B cell (primary cell): ENCODE measurements around the gene CHADL. TPM values are rescaled to one million over a fixed set of nuclear protein-coding genes. Genes with fewer than 3 reads are reported as not detected.
"Not testable (repeated sequence)": the region's sequence is repeated elsewhere in the genome, so short reads cannot be mapped to it uniquely, and the experiment has no call there.

Experiments
- ATAC-seq: fragments of 200-7000 bp; cut with Tn5 transposase; one replicate; pipeline ENCODE4 v1.10.0; 2021; ENCODE audit warnings: low read depth, mild to moderate bottlenecking, moderate number of reproducible peaks, moderate library complexity
- CTCF ChIA-PET: fragments of 350-600 bp; sonication (Branson Sonifier 250); formaldehyde crosslinking; loops from one replicate; lab custom pipeline; 2021; ENCODE audit warnings: antibody characterized with exemption, inconsistent platforms; lab: Charles Lee
- POLR2A ChIA-PET: fragments of 350-600 bp; sonication (Branson Sonifier 250); formaldehyde crosslinking; loops from one replicate; lab custom pipeline; 2021; ENCODE audit warnings: antibody characterized with exemption; lab: Charles Lee
- DNase-seq: peaks from one replicate; pipeline ENCODE4 v3.0.0; 2013
- H2AFZ ChIP-seq: 2 replicates; pipeline ENCODE4 v1.6.1; 2012; ENCODE audit warnings: mild to moderate bottlenecking, low read depth, low read length; ENCODE audit not compliant: insufficient read depth, poor library complexity, severe bottlenecking
- H3K27ac ChIP-seq, 2 donors: 1 replicate in 1 of 2; 2 replicates in 1 of 2; pipeline ENCODE4 v1.5.1; 2012 to 2013; ENCODE audit warnings: low read length in 2 of 2, mild to moderate bottlenecking in 2 of 2, moderate library complexity in 1 of 2
- H3K27me3 ChIP-seq, 4 experiments: fragments of 200-600 bp in 1 of 4; sonication (generic) in 1 of 4; replicated peaks in 1 of 4; 1 replicate in 2 of 4; 2 replicates in 2 of 4; pipeline versions ENCODE4 v1.6.1 to v1.7.0; 2013 to 2016; ENCODE audit warnings: low read length in 3 of 4, mild to moderate bottlenecking in 2 of 4, mixed read lengths in 1 of 4, moderate library complexity in 1 of 4; ENCODE audit not compliant: insufficient read depth in 4 of 4, control insufficient read depth in 3 of 4; ENCODE audit errors: control extremely low read depth in 1 of 4
- H3K36me3 ChIP-seq, 2 experiments: replicated peaks in 1 of 2; 1 replicate in 1 of 2; 2 replicates in 1 of 2; pipeline versions ENCODE4 v1.6.1 to v1.7.1; 2013; ENCODE audit warnings: low read length in 1 of 2; ENCODE audit not compliant: insufficient read depth in 2 of 2, control insufficient read depth in 1 of 2; ENCODE audit errors: control extremely low read depth in 1 of 2, extremely low read depth in 1 of 2
- H3K4me1 ChIP-seq, 2 donors: fragments of 200-600 bp in 1 of 2; sonication (generic) in 1 of 2; 1 replicate in 1 of 2; 2 replicates in 1 of 2; pipeline versions ENCODE4 v1.5.1 to v1.6.1; 2013 to 2017; ENCODE audit warnings: low read length in 2 of 2; ENCODE audit not compliant: control insufficient read depth in 2 of 2, insufficient read depth in 2 of 2
- H3K4me2 ChIP-seq: replicated peaks from 2 replicates; pipeline ENCODE3; 2012; ENCODE audit warnings: mild to moderate bottlenecking, low read depth, low read length; ENCODE audit not compliant: poor library complexity, severe bottlenecking
- H3K4me3 ChIP-seq, 5 experiments: fragments of 200-600 bp in 1 of 5; sonication (generic) in 1 of 5; 1 replicate in 3 of 5; 2 replicates in 2 of 5; pipeline versions ENCODE4 v1.5.1 to v1.7.0; 2011 to 2016; ENCODE audit warnings: low read length in 4 of 5, mild to moderate bottlenecking in 4 of 5, low read depth in 2 of 5, control low read depth in 1 of 5, moderate library complexity in 1 of 5; ENCODE audit not compliant: insufficient read depth in 1 of 5; ENCODE audit errors: control extremely low read depth in 1 of 5, extremely low read depth in 1 of 5
- H3K79me2 ChIP-seq: fragments of 200-600 bp; sonication (generic); one replicate; pipeline ENCODE4 v1.6.0; 2016; ENCODE audit warnings: low read length; ENCODE audit not compliant: control insufficient read depth, insufficient read depth
- H3K9ac ChIP-seq: fragments of 200-600 bp; sonication (generic); 2 replicates; pipeline ENCODE4 v1.6.1; 2017; ENCODE audit warnings: mild to moderate bottlenecking, low read length, moderate library complexity
- H3K9me3 ChIP-seq, 3 donors: one replicate each; pipeline versions ENCODE4 v1.6.1 to v1.7.1; 2013; ENCODE audit warnings: low read length in 2 of 3; ENCODE audit not compliant: control insufficient read depth in 2 of 3, insufficient read depth in 1 of 3; ENCODE audit errors: control extremely low read depth in 1 of 3
- H4K20me1 ChIP-seq: 2 replicates; pipeline ENCODE4 v1.6.0; 2012; ENCODE audit warnings: mild to moderate bottlenecking, low read length; ENCODE audit not compliant: insufficient read depth, control insufficient read depth, poor library complexity, severe bottlenecking
- H3K27ac Mint-ChIP-seq: one replicate; pipeline ENCODE4 v1.8.0; 2021; ENCODE audit warnings: mixed read lengths
- H3K27me3 Mint-ChIP-seq: one replicate; pipeline ENCODE4 v1.8.0; 2021; ENCODE audit warnings: mixed read lengths
- H3K4me1 Mint-ChIP-seq: one replicate; pipeline ENCODE4 v1.8.0; 2021; ENCODE audit warnings: mixed read lengths
- H3K4me3 Mint-ChIP-seq: one replicate; pipeline ENCODE4 v1.8.0; 2021; ENCODE audit warnings: mixed read lengths
- H3K9me3 Mint-ChIP-seq: one replicate; pipeline ENCODE4 v1.8.0; 2022; ENCODE audit warnings: mixed read lengths; ENCODE audit not compliant: insufficient read depth
- CTCF ChIP-seq: fragments of 200-600 bp; IDR thresholded peaks from one replicate; pipeline ENCODE4 v1.8.0; 2022; ENCODE audit warnings: antibody characterized with exemption, mild to moderate bottlenecking
- EZH2 ChIP-seq: IDR thresholded peaks from 2 replicates; pipeline ENCODE4 v1.6.1; 2012; ENCODE audit warnings: borderline replicate concordance, low read depth, mild to moderate bottlenecking, moderate library complexity, low read length; ENCODE audit not compliant: insufficient read depth, poor library complexity, severe bottlenecking
- WGBS: methylation state at CpG from one replicate; pipeline ENCODE4 v1.1.5; 2013; ENCODE audit warnings: missing lambda C conversion rate; ENCODE audit not compliant: insufficient coverage; 5-methylcytosine and 5-hydroxymethylcytosine counted together
- intact Hi-C: fragments of 100-400 bp; cut with micrococcal nuclease; formaldehyde crosslinking; loops from one replicate; pipeline ENCODE4 v1.10.0; 2022
- polyA plus RNA-seq: library from polyadenylated mRNA; depleted of rRNA; stranded (reverse); fragments of >200 nt; gene quantifications from 2 replicates; pipeline ENCODE4 v1.2.3, GENCODE V29; 2012
- small RNA-seq: library from RNA; depleted of rRNA; stranded (forward); fragments of <200 nt; gene quantifications from one replicate; pipeline ENCODE3, GENCODE V24; 2012; ENCODE audit warnings: low replicate concordance, low read depth; ENCODE audit not compliant: insufficient read length
- total RNA-seq, 2 donors: library from RNA; stranded (reverse); fragments of 120-200 nt in 1 of 2; gene quantifications; 1 replicate in 1 of 2; 2 replicates in 1 of 2; pipeline versions ENCODE4 v1.2.3 to v1.2.4, GENCODE V29; 2013 to 2022

CHADL gene
- total and polyA plus RNA-seq, 2 donors (not counting 1 experiment from before 2014, with no cell fraction given): 0.07 to 0.59 TPM

GRCh38 chr22:41180926-41181325 is 59.8 kb downstream of the CHADL start:
- ChIA-PET POLR2A (no interaction called here), CTCF (interaction anchor here (0.7 to 1.1 kb wide), 2 partner anchors 29 to 57 kb away, joined by 3 to 4 read pairs; no protein-coding TSS in a partner anchor)
- intact Hi-C loops: no loop called here
- DNase-seq (no peak), ATAC-seq (no peak)
- Histone ChIP-seq H3K79me2 (no peaks in the 10 kb centered on the region), H2AFZ (no peak overlapping the region), H3K9me3 (peaks cover 0 to 4% (median 0%) of the 10 kb centered on the region in 3 donors), H3K4me1 (no peaks in the 10 kb centered on the region), H3K27ac (no peak overlapping the region), H3K9ac (no peak overlapping the region), H3K4me2 (no peak overlapping the region), H3K4me3 (no peak overlapping the region), H3K36me3 (peaks cover 5 to 44% of the 10 kb centered on the region in 2 experiments), H3K27me3 (no peaks in the 10 kb centered on the region), H4K20me1 (peaks cover 29% of the 10 kb centered on the region)
- Mint-ChIP-seq H3K4me3 (no peak overlapping the region), H3K4me1 (peaks cover 17% of the 10 kb centered on the region), H3K27ac (peak overlapping the region; percentile 12), H3K27me3 (no peaks in the 10 kb centered on the region), H3K9me3 (no peaks in the 10 kb centered on the region)
- 92% methylated on average over 3 of the region's 3 CpGs for WGBS
- no peak for TF ChIP-seq CTCF
- TF ChIP-seq EZH2: no peak

DNA sequence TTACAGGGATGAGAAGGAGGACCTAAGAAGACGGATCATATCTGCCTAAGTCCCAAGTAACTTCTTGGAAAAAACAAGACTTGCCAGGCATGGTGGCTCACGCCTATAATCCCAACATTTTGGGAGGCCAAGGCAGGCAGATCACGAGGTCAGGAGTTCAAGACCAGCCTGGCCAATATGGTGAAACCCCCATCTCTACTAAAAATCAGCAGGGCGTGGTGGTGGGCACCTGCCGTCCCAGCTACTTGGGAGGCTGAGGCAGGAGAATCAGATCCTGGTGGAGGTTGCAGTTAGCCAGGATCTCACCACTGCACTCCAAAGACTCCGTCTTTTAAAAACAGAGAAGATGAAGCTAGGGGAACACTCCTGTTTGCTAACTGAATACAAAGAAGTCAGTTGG is 60.4 kb downstream of the CHADL start:
- intact Hi-C loops, ATAC-seq, H3K9me3 ChIP-seq, H3K9me3 Mint-ChIP-seq, POLR2A ChIA-PET, H3K27me3 Mint-ChIP-seq, DNase-seq, H3K27ac ChIP-seq, H3K9ac ChIP-seq, H3K4me3 Mint-ChIP-seq, H3K79me2 ChIP-seq, H3K4me2 ChIP-seq, H3K27ac Mint-ChIP-seq, H3K4me1 ChIP-seq, H3K27me3 ChIP-seq, H3K4me3 ChIP-seq, H2AFZ ChIP-seq: not testable (repeated sequence)
- 94% methylated on average over 4 of the region's 6 CpGs for WGBS
- H3K4me1 Mint-ChIP-seq: peaks cover 21% of the 10 kb centered on the region
- H4K20me1 ChIP-seq: peaks cover 29% of the 10 kb centered on the region
- H3K36me3 ChIP-seq: peaks cover 8 to 50% of the 10 kb centered on the region in 2 experiments
- CTCF ChIA-PET: interaction anchor here (0.7 to 1.2 kb wide), 2 partner anchors 30 to 57 kb away, joined by 3 read pairs; no protein-coding TSS in a partner anchor

Small RNA genes lying within 50 kb of the gene (small RNA-seq; reads per million reads assigned to genes)
- not detected for gene MIR6889

Other genes starting within 250 kb of the CHADL start
- 185 and 208 TPM in 2 replicates for gene EP300, start 148.3 kb downstream of the CHADL start, total RNA-seq
- 73.3 and 81.3 TPM in 2 replicates for gene EP300, start 148.3 kb downstream of the CHADL start, polyA plus RNA-seq
- 32.4 and 37.3 TPM in 2 replicates for gene L3MBTL2, start 35.6 kb downstream of the CHADL start, total RNA-seq
- gene L3MBTL2, start 35.6 kb downstream of the CHADL start, polyA plus RNA-seq: 18.0 and 22.5 TPM in 2 replicates
- gene RANGAP1, start 45.3 kb upstream of the CHADL start, total RNA-seq: 48.4 and 48.8 TPM in 2 replicates
- 42.0 and 51.0 TPM in 2 replicates for gene RANGAP1, start 45.3 kb upstream of the CHADL start, polyA plus RNA-seq
- 41.9 and 42.2 TPM in 2 replicates for gene ZC3H7B, start 60.6 kb upstream of the CHADL start, total RNA-seq
- 29.8 and 32.8 TPM in 2 replicates for gene ZC3H7B, start 60.6 kb upstream of the CHADL start, polyA plus RNA-seq
- gene TEF, start 141.0 kb upstream of the CHADL start, total RNA-seq: 5.5 and 6.8 TPM in 2 replicates
- 1.6 and 5.0 TPM in 2 replicates for gene TEF, start 141.0 kb upstream of the CHADL start, polyA plus RNA-seq
- gene TOB2, start 205.9 kb upstream of the CHADL start, total RNA-seq: 51.5 and 56.0 TPM in 2 replicates
- gene TOB2, start 205.9 kb upstream of the CHADL start, polyA plus RNA-seq: 26.2 and 40.4 TPM in 2 replicates
- gene PHF5A, start 227.8 kb upstream of the CHADL start, total RNA-seq: 31.6 and 34.5 TPM in 2 replicates
- gene PHF5A, start 227.8 kb upstream of the CHADL start, polyA plus RNA-seq: 29.4 and 62.1 TPM in 2 replicates
- 91.7 and 104 TPM in 2 replicates for gene ACO2, start 228.2 kb upstream of the CHADL start, total RNA-seq
- 91.5 and 91.7 TPM in 2 replicates for gene ACO2, start 228.2 kb upstream of the CHADL start, polyA plus RNA-seq